ENCODE results near the gene GRK3. TPM values are rescaled to one million over a fixed set of nuclear protein-coding genes. Genes with fewer than 3 reads are reported as not detected.

GRK3 gene
- total RNA-seq, 8 experiments from 2014 or later, result 7.0 to 24.2 (median 15.6) TPM

DNA sequence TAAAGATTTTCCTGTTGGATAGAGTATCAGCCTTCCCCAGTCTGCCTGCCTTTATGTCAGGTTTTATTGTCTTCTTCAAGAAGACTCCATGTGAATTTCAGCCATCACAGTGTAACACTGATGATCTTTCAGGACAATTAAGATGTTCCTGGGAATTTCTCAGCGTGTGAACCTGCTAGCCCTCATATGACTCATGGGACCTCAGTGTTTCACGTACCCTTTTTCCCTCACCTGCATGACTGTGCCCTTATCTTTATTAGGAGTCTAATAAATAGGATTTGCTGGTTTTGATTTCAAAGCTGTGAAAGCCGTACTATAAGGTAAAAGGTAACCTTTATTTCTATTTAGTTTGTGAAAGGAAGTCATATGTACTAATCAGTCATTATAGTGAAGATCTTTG is 95.9 kb downstream of the GRK3 start:
- ATAC-seq (replicated peaks in 6 of 8), result no peak
- 22 to 100% (median 91%) methylated on average over 1 to 3 of the region's 3 CpGs for WGBS, 10 experiments
- Histone ChIP-seq H3K4me3 (no peak overlapping the region), H3K4me1 (replicated peaks in 1 of 2) (no peaks in the 10 kb centered on the region), H3K27ac (no peak overlapping the region)
- in situ Hi-C loops (cut with MboI; ENCODE audit: low pct_unique_long_range_greater_than_20kb in 2 of 9, low sequenced_read_pairs in 9 of 9, unreplicated experiment in 9 of 9), result no loop called here

DNA sequence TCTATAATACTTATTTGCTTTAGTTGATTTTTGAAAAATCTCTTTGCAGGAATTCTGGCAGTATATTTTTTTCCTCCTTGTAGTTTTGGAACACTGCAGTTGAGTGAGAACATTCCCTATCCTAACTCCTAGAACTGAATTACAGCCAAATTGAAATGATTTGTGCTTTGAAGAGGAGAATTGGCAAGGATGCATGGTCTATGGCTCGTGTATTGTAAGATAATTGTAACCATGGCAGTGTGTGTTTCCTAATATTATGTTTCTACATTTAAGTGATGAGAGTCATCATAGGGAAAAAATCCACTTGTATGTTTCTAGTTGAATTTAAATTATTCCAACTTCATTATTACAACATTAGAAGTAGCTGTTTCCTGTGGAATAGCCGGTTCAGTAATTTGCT is 96.6 kb downstream of the GRK3 start:
- no peak for ATAC-seq (replicated peaks in 6 of 8)

DNA sequence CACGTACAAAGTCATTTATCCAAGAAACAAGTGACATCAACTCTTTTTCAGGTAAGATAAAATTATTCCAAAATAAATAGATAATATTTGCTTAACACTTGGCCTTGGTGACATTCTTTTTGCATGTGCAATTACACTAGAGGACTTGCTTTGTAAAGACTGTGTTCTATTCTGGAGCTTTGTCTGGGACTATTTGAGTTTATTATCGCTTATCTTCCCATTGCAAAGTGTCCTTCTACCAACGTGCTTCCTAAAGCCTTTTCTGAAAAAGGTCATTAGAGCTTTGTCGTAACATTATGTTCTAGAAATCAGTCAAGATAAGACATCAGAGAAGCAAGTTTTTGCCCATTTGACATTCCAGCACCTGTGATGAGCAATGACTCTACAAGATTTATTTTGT is 99.2 kb downstream of the GRK3 start:
- ATAC-seq (replicated peaks in 6 of 8), result no peak
- in situ Hi-C loops (cut with MboI; ENCODE audit: low pct_unique_long_range_greater_than_20kb in 2 of 9, low sequenced_read_pairs in 9 of 9, unreplicated experiment in 9 of 9), result no loop called here
- Histone ChIP-seq H3K4me1 (replicated peaks in 1 of 2) (no peaks in the 10 kb centered on the region), H3K27ac (no peak overlapping the region), H3K4me3 (no peak overlapping the region)
- 60 to 92% (median 86%) methylated on average over 1 to 4 of the region's 4 CpGs for WGBS, 10 experiments

More for the DNA sequence above, 96.6 kb downstream of the GRK3 start:
- H3K4me3 ChIP-seq, result no peak overlapping the region
- 20 to 100% (median 93%) methylated on average over 1 to 2 of the region's 2 CpGs; no CpG with 5 or more reads in 3 of the 10 experiments for WGBS, 10 experiments
- H3K4me1 ChIP-seq (replicated peaks in 1 of 2), result no peaks in the 10 kb centered on the region
- no peak overlapping the region for H3K27ac ChIP-seq
- in situ Hi-C loops (cut with MboI; ENCODE audit: low pct_unique_long_range_greater_than_20kb in 2 of 9, low sequenced_read_pairs in 9 of 9, unreplicated experiment in 9 of 9), result no loop called here

DNA sequence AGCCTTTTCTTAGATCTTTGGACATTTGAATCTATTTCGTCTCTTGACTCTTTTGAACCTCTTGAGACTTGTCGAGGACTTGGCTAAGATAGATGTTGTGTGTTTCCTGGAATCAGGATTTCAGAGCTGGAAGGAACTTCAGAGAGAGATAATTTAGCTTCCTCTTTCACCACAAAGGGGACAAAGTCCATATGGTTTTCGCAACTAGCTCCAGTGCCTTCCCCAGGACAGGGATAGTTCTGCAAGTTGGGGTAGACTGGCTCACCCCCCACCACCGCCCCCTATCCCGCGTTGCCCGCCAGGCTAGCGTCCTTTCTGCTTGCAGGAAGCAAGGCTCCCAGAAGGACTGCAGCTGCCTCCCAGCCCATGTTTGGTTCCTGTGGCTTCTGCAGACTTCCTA is 101.8 kb downstream of the GRK3 start:
- H3K4me3 ChIP-seq, result no peak overlapping the region
- in situ Hi-C loops (cut with MboI; ENCODE audit: low pct_unique_long_range_greater_than_20kb in 2 of 9, low sequenced_read_pairs in 9 of 9, unreplicated experiment in 9 of 9), result no loop called here
- ATAC-seq (replicated peaks in 6 of 8), result no peak
- H3K4me1 ChIP-seq (replicated peaks in 1 of 2), result no peaks in the 10 kb centered on the region
- 6 to 93% (median 80%) methylated on average over 1 to 7 of the region's 8 CpGs; no CpG with 5 or more reads in 2 of the 10 experiments for WGBS, 10 experiments
- no peak overlapping the region for H3K27ac ChIP-seq

GRCh38 chr22:25668437-25668836 is 104.0 kb downstream of the GRK3 start:
- in situ Hi-C loops (cut with MboI; ENCODE audit: low pct_unique_long_range_greater_than_20kb in 2 of 9, low sequenced_read_pairs in 9 of 9, unreplicated experiment in 9 of 9), result no loop called here
- WGBS, 10 experiments, result 0 to 90% (median 76%) methylated on average over 1 to 2 of the region's 2 CpGs; no CpG with 5 or more reads in 1 of the 10 experiments
- no peaks in the 10 kb centered on the region for H3K4me1 ChIP-seq (replicated peaks in 1 of 2)
- no peak overlapping the region for H3K27ac ChIP-seq
- no peak overlapping the region for H3K4me3 ChIP-seq
- ATAC-seq (replicated peaks in 6 of 8), result peak in 3 of 8 experiments; percentile 14 to 74 (median 34)

- H3K4me1 ChIP-seq (replicated peaks in 1 of 2), result peaks cover 0 to 4% of the 10 kb centered on the region in 2 donors
- H3K4me3 ChIP-seq, result no peak overlapping the region
- H3K27ac ChIP-seq, result no peak overlapping the region
- 8 to 100% (median 68%) methylated on average over 1 to 4 of the region's 5 CpGs; no CpG with 5 or more reads in 3 of the 10 experiments for WGBS, 10 experiments
- in situ Hi-C loops (cut with MboI; ENCODE audit: low pct_unique_long_range_greater_than_20kb in 2 of 9, low sequenced_read_pairs in 9 of 9, unreplicated experiment in 9 of 9), result no loop called here
- ATAC-seq (replicated peaks in 6 of 8), result peak in 2 of 8 experiments; percentile 76 to 77
These were observed 105.0 kb downstream of the GRK3 start for GRCh38 chr22:25669253-25670069.

DNA sequence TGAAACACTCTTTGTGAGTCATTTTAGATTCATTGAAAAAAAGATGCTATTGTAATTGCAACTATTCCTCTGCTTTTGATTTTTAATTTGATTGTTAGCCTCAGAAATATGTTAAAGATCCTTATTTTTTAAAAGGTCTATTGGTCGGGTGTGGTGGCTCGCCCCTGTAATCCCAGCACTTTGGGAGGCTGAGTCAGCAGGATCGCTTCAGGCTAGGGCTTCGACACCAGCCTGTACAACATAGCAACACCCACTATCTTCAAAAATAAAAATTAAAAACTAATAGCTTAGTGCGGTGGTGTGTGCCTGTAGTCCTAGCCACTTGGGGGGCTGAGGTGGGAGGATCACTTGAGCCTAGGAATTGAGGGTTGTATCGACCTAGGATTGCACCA is 105.6 kb downstream of the GRK3 start:
- ATAC-seq (replicated peaks in 6 of 8), result peak in 2 of 8 experiments; percentile 72
- no peak overlapping the region for H3K27ac ChIP-seq
- H3K4me3 ChIP-seq, result no peak overlapping the region
- H3K4me1 ChIP-seq (replicated peaks in 1 of 2), result peaks cover 0 to 4% of the 10 kb centered on the region in 2 donors
- 13 to 100% (median 76%) methylated on average over 1 to 6 of the region's 6 CpGs; no CpG with 5 or more reads in 2 of the 10 experiments for WGBS, 10 experiments
- in situ Hi-C loops (cut with MboI; ENCODE audit: low pct_unique_long_range_greater_than_20kb in 2 of 9, low sequenced_read_pairs in 9 of 9, unreplicated experiment in 9 of 9), result no loop called here

GRCh38 chr22:25672289-25673084 is 108.0 kb downstream of the GRK3 start:
- in situ Hi-C loops (cut with MboI; ENCODE audit: low pct_unique_long_range_greater_than_20kb in 2 of 9, low sequenced_read_pairs in 9 of 9, unreplicated experiment in 9 of 9), result no loop called here

GRCh38 chr22:25673713-25674112 is 109.2 kb downstream of the GRK3 start:
- WGBS, 10 experiments, result 69 to 100% (median 93%) methylated on average over 1 to 5 of the region's 5 CpGs; no CpG with 5 or more reads in 1 of the 10 experiments
- in situ Hi-C loops (cut with MboI; ENCODE audit: low pct_unique_long_range_greater_than_20kb in 2 of 9, low sequenced_read_pairs in 9 of 9, unreplicated experiment in 9 of 9), result no loop called here
- Histone ChIP-seq H3K4me1 (replicated peaks in 1 of 2) (peaks cover 0 to 4% of the 10 kb centered on the region in 2 donors), H3K4me3 (no peak overlapping the region), H3K27ac (no peak overlapping the region)
- peak in 3 of 8 experiments; percentile 30 to 66 (median 31) for ATAC-seq (replicated peaks in 6 of 8)

More at GRCh38 chr22:25672289-25673084, 108.0 kb downstream of the GRK3 start:
- H3K4me1 ChIP-seq (replicated peaks in 1 of 2), result peaks cover 0 to 4% of the 10 kb centered on the region in 2 donors
- 38 to 94% (median 85%) methylated on average over 4 to 5 of the region's 5 CpGs for WGBS, 10 experiments
- H3K27ac ChIP-seq, result no peak overlapping the region
- peak in 2 of 8 experiments; percentile 20 to 64 for ATAC-seq (replicated peaks in 6 of 8)
- H3K4me3 ChIP-seq, result no peak overlapping the region

- WGBS, 10 experiments, result 71 to 100% (median 87%) methylated on average over 1 to 4 of the region's 4 CpGs
- in situ Hi-C loops (cut with MboI; ENCODE audit: low pct_unique_long_range_greater_than_20kb in 2 of 9, low sequenced_read_pairs in 9 of 9, unreplicated experiment in 9 of 9), result loop anchor here in 3 of 9 experiments (25.0 kb wide), 2 partner anchors 115 to 215 kb away; partner anchors contain the start of gene GRK3 (in 2 of the 3)
- H3K4me3 ChIP-seq, result no peak overlapping the region
- H3K4me1 ChIP-seq (replicated peaks in 1 of 2), result peaks cover 0 to 4% of the 10 kb centered on the region in 2 donors
- ATAC-seq (replicated peaks in 6 of 8), result no peak
- H3K27ac ChIP-seq, result no peak overlapping the region
These were observed 113.2 kb downstream of the GRK3 start for GRCh38 chr22:25677631-25678030.

DNA sequence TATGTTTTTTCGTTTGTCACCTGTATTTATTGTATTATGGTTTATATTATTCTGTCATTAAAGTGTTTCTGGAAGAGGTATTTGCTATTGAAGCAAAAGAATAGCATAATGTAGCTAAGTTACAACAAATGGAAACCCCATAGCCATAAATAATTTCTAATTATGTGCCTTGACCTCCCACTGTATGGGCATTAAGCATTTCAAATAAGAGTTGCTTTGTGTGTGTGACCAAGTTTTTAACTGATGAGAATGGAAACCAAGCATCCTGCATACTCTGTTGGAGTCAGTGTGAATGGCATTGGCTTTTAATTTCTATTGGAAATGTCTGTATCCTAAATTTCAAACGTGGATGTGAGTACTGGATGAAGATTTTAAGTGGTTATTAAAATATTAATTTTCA is 115.6 kb downstream of the GRK3 start:
- Histone ChIP-seq H3K27ac (no peak overlapping the region), H3K4me1 (replicated peaks in 1 of 2) (no peaks in the 10 kb centered on the region), H3K4me3 (no peak overlapping the region)
- 0 to 100% (median 75%) methylated on average over 1 to 2 of the region's 2 CpGs for WGBS, 10 experiments
- in situ Hi-C loops (cut with MboI; ENCODE audit: low pct_unique_long_range_greater_than_20kb in 2 of 9, low sequenced_read_pairs in 9 of 9, unreplicated experiment in 9 of 9), result loop anchor here in 3 of 9 experiments (25.0 kb wide), 2 partner anchors 118 to 218 kb away; partner anchors contain the start of gene GRK3 (in 2 of the 3)
- no peak for ATAC-seq (replicated peaks in 6 of 8)

- Histone ChIP-seq H3K4me3 (no peak overlapping the region), H3K27ac (no peak overlapping the region), H3K4me1 (replicated peaks in 1 of 2) (no peaks in the 10 kb centered on the region)
- ATAC-seq (replicated peaks in 6 of 8), result peak in 2 of 8 experiments; percentile 68 to 75
- WGBS, 10 experiments, result 44 to 98% (median 83%) methylated on average over 2 to 6 of the region's 6 CpGs; no CpG with 5 or more reads in 3 of the 10 experiments
- in situ Hi-C loops (cut with MboI; ENCODE audit: low pct_unique_long_range_greater_than_20kb in 2 of 9, low sequenced_read_pairs in 9 of 9, unreplicated experiment in 9 of 9), result loop anchor here in 3 of 9 experiments (25.0 kb wide), 2 partner anchors 119 to 219 kb away; partner anchors contain the start of gene GRK3 (in 2 of the 3)
These were observed 116.5 kb downstream of the GRK3 start for GRCh38 chr22:25680956-25681355.

Measured in motor neuron (in vitro differentiated cells).